ACHN (cell line): ENCODE measurements around the gene CAV2.
A peak's percentile ranks its signal among the peaks of the same experiment; 100 is the strongest.

Experiments
- DNase-seq: peaks from one replicate; pipeline ENCODE4 v3.0.0-alpha.2; 2015
- in situ Hi-C: cut with HindIII; loops from 2 replicates; pipeline ENCODE4 v1.10.0; 2017; ENCODE audit warnings: low sequenced_read_pairs, low pct_ligation_motif_present, low pct_unique_long_range_greater_than_20kb

CAV2 gene

GRCh38 chr7:116492654-116493109, 6.9 kb upstream of the CAV2 start:
- in situ Hi-C loops: no loop called here
- no peak for DNase-seq

GRCh38 chr7:116493449-116493848, 6.1 kb upstream of the CAV2 start:
- in situ Hi-C loops: no loop called here
- no peak for DNase-seq

- in situ Hi-C loops: no loop called here
- DNase-seq: no peak
These were observed 5.1 kb upstream of the CAV2 start for GRCh38 chr7:116494472-116494871.

GRCh38 chr7:116495736-116496135, 3.8 kb upstream of the CAV2 start:
- in situ Hi-C loops: no loop called here
- no peak for DNase-seq

- DNase-seq: no peak
- in situ Hi-C loops: no loop called here
These were observed 2.9 kb upstream of the CAV2 start for GRCh38 chr7:116496653-116497052.

GRCh38 chr7:116497708-116498107, 1.8 kb upstream of the CAV2 start:
- DNase-seq: no peak
- in situ Hi-C loops: no loop called here

- in situ Hi-C loops: no loop called here
- peak; percentile 69 for DNase-seq
These were observed 728 bp downstream of the CAV2 start for GRCh38 chr7:116500078-116500853.

- peak; percentile 65 for DNase-seq
- in situ Hi-C loops: no loop called here
These were observed 2.1 kb downstream of the CAV2 start for GRCh38 chr7:116501425-116502167.

- in situ Hi-C loops: no loop called here
These were observed 2.9 kb downstream of the CAV2 start for GRCh38 chr7:116502201-116503096.

GRCh38 chr7:116503835-116504234, 4.3 kb downstream of the CAV2 start:
- in situ Hi-C loops: no loop called here
- no peak for DNase-seq

More at GRCh38 chr7:116502201-116503096, 2.9 kb downstream of the CAV2 start:
- DNase-seq: peak; percentile 96

GRCh38 chr7:116505278-116505677, 5.7 kb downstream of the CAV2 start:
- DNase-seq: no peak
- in situ Hi-C loops: no loop called here

- in situ Hi-C loops: no loop called here
- no peak for DNase-seq
These were observed 6.3 kb downstream of the CAV2 start for GRCh38 chr7:116505823-116506222.

GRCh38 chr7:116509982-116510579, 10.5 kb downstream of the CAV2 start:
- peak; percentile 37 for DNase-seq
- in situ Hi-C loops: no loop called here

- no peak for DNase-seq
- in situ Hi-C loops: no loop called here
These were observed 11.3 kb downstream of the CAV2 start for GRCh38 chr7:116510795-116511194.

GRCh38 chr7:116511552-116512519, 12.3 kb downstream of the CAV2 start:
- peak; percentile 91 for DNase-seq
- in situ Hi-C loops: no loop called here

- peak; percentile 72 for DNase-seq
- in situ Hi-C loops: no loop called here
These were observed 13.1 kb downstream of the CAV2 start for GRCh38 chr7:116512520-116513188.

- in situ Hi-C loops: no loop called here
These were observed 16.0 kb downstream of the CAV2 start for GRCh38 chr7:116515584-116515983.

More at GRCh38 chr7:116515584-116515983, 16.0 kb downstream of the CAV2 start:
- no peak for DNase-seq
